ACHN (cell line): ENCODE measurements around the gene DAPK1.
"Not testable (repeated sequence)": the region's sequence is repeated elsewhere in the genome, so short reads cannot be mapped to it uniquely, and the experiment has no call there.

Source experiments
- DNase-seq: peaks from one replicate; pipeline ENCODE4 v3.0.0-alpha.2; 2015
- in situ Hi-C: cut with HindIII; loops from 2 replicates; pipeline ENCODE4 v1.10.0; 2017; ENCODE audit warnings: low sequenced_read_pairs, low pct_ligation_motif_present, low pct_unique_long_range_greater_than_20kb

DAPK1 gene

GRCh38 chr9:87722393-87723088, 224.9 kb downstream of the DAPK1 start:
- in situ Hi-C loops: no loop called here
- DNase-seq: no peak

GRCh38 chr9:87725356-87725899, 227.8 kb downstream of the DAPK1 start:
- in situ Hi-C loops: no loop called here
- no peak for DNase-seq

DNA sequence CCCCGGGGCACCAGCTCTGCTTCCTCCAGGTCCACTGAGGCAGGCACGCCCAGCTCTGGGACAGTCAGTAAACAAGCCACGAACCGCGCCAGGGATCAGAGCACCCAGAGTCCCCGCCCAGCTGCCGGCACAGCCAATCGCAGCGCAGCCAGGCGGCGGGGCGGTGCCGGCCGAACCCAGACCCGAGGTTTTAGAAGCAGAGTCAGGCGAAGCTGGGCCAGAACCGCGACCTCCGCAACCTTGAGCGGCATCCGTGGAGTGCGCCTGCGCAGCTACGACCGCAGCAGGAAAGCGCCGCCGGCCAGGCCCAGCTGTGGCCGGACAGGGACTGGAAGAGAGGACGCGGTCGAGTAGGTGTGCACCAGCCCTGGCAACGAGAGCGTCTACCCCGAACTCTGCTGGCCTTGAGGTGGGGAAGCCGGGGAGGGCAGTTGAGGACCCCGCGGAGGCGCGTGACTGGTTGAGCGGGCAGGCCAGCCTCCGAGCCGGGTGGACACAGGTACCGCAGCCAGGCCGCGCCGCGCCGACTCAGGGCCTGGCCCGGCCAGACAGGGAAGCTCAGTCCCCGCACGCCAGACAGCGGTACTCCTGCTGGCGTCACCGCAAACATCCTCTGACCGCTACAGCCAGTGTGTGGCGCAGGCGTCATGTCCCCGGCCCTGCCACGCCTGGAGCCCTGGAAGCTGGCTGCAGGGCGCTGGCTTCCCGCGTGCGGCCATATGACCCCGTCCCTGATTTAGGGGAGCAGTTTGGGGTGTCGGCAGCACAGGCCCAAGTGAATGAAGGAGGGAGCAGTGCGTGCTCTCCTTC, 228.4 kb downstream of the DAPK1 start, which contains the start of gene CTSL:
Gene CTSL (plus strand): TSS at position 220 of the 810 bp plus-strand sequence. CDS start 1,485 bp downstream, outside the sequence.
- peak; percentile 69 for DNase-seq
- in situ Hi-C loops: no loop called here

GRCh38 chr9:87729246-87729645, 231.6 kb downstream of the DAPK1 start:
- in situ Hi-C loops: no loop called here
- no peak for DNase-seq

- in situ Hi-C loops: no loop called here
Observed at GRCh38 chr9:87731321-87731720, 233.7 kb downstream of the DAPK1 start.

DNA sequence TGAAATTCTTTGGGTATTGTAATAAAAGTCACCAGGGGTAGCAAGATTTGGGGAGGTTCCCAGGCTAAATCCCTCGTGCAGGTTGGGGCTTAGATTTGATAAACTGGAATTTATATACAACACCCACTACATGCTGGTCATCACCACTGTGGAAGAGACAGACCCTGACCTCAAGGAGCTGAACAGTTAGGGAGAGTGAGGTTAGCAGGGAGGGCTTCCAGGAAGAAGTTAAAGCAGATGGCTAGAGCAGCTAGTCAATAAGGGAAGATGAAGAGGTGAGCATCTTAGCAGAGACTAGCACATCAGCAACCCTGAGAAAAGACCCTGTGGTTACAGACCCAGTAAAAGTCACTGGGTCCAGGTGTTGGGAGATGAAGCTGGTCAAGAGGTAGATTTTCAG, 234.7 kb downstream of the DAPK1 start:
- in situ Hi-C loops: no loop called here
- no peak for DNase-seq

More at GRCh38 chr9:87731321-87731720, 233.7 kb downstream of the DAPK1 start:
- DNase-seq: no peak

- in situ Hi-C loops: no loop called here
- DNase-seq: no peak
Observed at GRCh38 chr9:87732756-87733155, 235.1 kb downstream of the DAPK1 start.

- in situ Hi-C loops: no loop called here
- DNase-seq: no peak
Observed at GRCh38 chr9:87733273-87734052, 235.8 kb downstream of the DAPK1 start.

GRCh38 chr9:87734106-87734505, 236.4 kb downstream of the DAPK1 start:
- no peak for DNase-seq
- in situ Hi-C loops: no loop called here

- in situ Hi-C loops: no loop called here
- DNase-seq: no peak
Observed at GRCh38 chr9:87739546-87739945, 241.9 kb downstream of the DAPK1 start.

GRCh38 chr9:87740209-87740608, 242.5 kb downstream of the DAPK1 start:
- in situ Hi-C loops: no loop called here
- no peak for DNase-seq

DNA sequence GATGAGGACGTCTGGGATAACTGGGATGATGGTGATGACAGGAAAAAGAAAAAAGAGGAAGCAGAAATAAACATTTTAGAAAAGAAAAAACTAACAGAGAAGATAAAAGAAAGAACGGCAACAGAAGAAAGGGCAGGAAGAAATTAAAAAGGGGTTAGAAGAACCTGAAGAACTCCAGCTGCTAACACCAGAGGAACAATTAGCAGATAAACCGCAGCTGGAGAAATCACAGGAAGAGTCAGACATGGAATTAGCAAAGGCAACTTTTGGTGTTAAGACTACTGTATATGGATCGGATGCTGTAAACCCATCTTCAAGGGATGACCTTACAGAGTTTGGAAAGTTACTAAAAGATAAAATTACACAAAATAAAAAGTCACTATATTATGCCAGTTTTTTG, 243.7 kb downstream of the DAPK1 start:
- in situ Hi-C loops: no loop called here
- no peak for DNase-seq

DNA sequence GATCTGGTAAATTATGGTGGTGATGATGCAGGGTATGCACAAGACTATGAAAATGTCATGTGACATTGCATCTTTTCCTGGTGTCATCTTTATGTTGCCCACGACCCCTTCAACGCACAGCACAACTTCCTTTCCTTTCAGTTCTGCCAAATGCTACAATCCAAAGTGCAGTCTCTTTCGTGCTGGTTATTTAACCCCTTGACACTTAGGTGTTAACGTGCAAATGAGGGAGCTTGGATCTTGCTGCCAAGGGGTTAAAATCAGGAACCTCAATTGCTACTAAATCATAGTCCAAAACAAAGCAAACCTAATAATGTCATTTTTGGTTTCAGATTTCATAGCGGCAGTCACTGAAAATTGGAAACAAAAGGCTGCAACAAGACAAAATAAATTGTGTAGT, 244.2 kb downstream of the DAPK1 start:
- DNase-seq: no peak
- in situ Hi-C loops: no loop called here

- no peak for DNase-seq
- in situ Hi-C loops: no loop called here
Observed at GRCh38 chr9:87742813-87743428, 245.3 kb downstream of the DAPK1 start.

DNA sequence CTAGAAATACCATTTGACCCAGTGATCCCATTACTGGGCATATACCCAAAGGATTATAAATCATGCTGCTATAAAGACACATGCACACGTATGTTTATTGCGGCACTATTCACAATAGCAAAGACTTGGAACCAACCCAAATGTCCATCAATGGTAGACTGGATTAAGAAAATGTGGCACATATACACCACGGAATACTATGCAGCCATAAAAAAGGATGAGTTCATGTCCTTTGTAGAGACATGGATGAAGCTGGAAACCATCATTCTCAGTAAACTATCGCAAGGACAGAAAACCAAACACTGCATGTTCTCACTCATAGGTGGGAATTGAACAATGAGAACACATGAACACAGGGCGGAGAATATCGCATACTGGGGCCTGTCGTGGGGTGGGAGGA, 246.6 kb downstream of the DAPK1 start:
- DNase-seq, in situ Hi-C loops: not testable (repeated sequence)

- DNase-seq: no peak
- in situ Hi-C loops: no loop called here
Observed at GRCh38 chr9:87746186-87746585, 248.5 kb downstream of the DAPK1 start.

GRCh38 chr9:87748881-87749280, 251.2 kb downstream of the DAPK1 start:
- DNase-seq: no peak

DNA sequence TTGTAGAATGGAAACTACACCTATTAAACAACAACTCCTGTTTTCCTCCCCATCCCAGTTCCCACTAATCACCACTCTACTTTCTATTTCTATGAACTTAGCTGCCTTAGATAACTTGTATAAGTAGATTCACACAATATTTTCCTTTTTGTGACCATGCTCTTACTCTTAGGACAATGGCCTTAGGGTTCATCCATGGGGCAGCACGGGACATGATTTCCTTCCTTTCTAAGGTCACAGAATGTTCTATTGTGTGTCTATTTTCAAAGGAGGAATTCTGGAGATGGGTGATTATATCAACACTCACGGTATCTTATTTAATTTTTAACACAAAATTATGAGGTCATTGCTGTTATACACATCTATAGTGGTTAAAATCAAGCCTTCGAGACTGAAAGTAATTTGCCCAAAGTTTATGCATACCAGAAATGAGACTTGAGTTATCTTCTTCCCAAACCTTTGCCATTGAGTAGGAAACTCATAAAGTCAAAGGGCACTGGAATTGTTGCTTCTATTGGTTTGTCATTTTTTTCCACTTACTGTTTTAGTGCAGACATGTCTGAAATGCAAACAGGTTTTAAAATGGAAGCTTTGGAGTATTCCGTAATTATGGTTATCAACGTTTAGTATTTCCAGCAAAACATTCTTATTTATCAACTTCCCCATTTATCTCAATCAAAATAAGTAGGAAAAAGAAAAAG, 251.8 kb downstream of the DAPK1 start:
- DNase-seq: no peak
- in situ Hi-C loops: no loop called here

More at GRCh38 chr9:87748881-87749280, 251.2 kb downstream of the DAPK1 start:
- in situ Hi-C loops: no loop called here
